ENCODE measurements around the gene CNNM4.

GRCh38 chr2:96770442-96771202, 9.9 kb downstream of the CNNM4 start:
- TF ChIP-seq CTCF (IDR thresholded peaks at IDR 0.05; ENCODE audit: low read depth, low read length) (no peak), EZH2phosphoT487 (IDR thresholded peaks at IDR 0.05; ENCODE audit: low read depth) (no peak)

All from OCI-LY3 (cell line).